Liver (tissue), 9 donors: ENCODE measurements around the gene UGT2B11. TPM values are rescaled to one million over a fixed set of nuclear protein-coding genes. Genes with fewer than 3 reads are reported as not detected.
"Not testable (repeated sequence)": the region's sequence is repeated elsewhere in the genome, so short reads cannot be mapped to it uniquely, and the experiment has no call there.

ENCODE experiments used
- DNase-seq: peaks from one replicate; pipeline ENCODE4 v3.0.0-alpha.2; 2017; ENCODE audit warnings: low spot score
- H3K27ac ChIP-seq, 2 donors: one replicate each; pipeline ENCODE4 v1.7.0; 2013; ENCODE audit warnings: inconsistent platforms in 2 of 2, low read length in 2 of 2, control low read depth in 1 of 2, low read depth in 1 of 2, mild to moderate bottlenecking in 1 of 2
- H3K27me3 ChIP-seq, 4 donors: one replicate each; pipeline versions ENCODE4 v1.6.1 to v1.7.0; 2013; ENCODE audit warnings: low read length in 3 of 4, inconsistent platforms in 1 of 4, mild to moderate bottlenecking in 1 of 4, moderate library complexity in 1 of 4; ENCODE audit not compliant: control insufficient read depth in 4 of 4, insufficient read depth in 4 of 4
- H3K36me3 ChIP-seq, 4 donors: one replicate each; pipeline versions ENCODE4 v1.6.1 to v1.7.0; 2013; ENCODE audit warnings: low read length in 3 of 4, mild to moderate bottlenecking in 3 of 4, low read depth in 1 of 4, moderate library complexity in 1 of 4; ENCODE audit not compliant: control insufficient read depth in 4 of 4, insufficient read depth in 3 of 4
- H3K4me1 ChIP-seq, 4 donors: one replicate each; pipeline versions ENCODE4 v1.6.1 to v1.7.0; 2013; ENCODE audit warnings: low read length in 3 of 4, mild to moderate bottlenecking in 3 of 4, moderate library complexity in 1 of 4; ENCODE audit not compliant: control insufficient read depth in 4 of 4, insufficient read depth in 4 of 4
- H3K4me3 ChIP-seq, 3 donors: one replicate each; pipeline versions ENCODE4 v1.6.1 to v1.7.0; 2013; ENCODE audit warnings: low read length in 3 of 3, control low read depth in 1 of 3, low read depth in 1 of 3, mild to moderate bottlenecking in 1 of 3
- H3K9ac ChIP-seq, 2 donors: one replicate each; pipeline ENCODE4 v1.7.0; 2013; ENCODE audit warnings: low read length in 2 of 2, mild to moderate bottlenecking in 2 of 2, moderate library complexity in 2 of 2, control low read depth in 1 of 2, low read depth in 1 of 2
- H3K9me3 ChIP-seq, 4 donors: one replicate each; pipeline versions ENCODE4 v1.6.1 to v1.7.0; 2013; ENCODE audit warnings: low read length in 3 of 4; ENCODE audit not compliant: control insufficient read depth in 4 of 4
- HNF4A ChIP-seq, 2 donors: conservative IDR thresholded peaks; 2 replicates each; pipeline ENCODE4 v1.6.1; 2016; ENCODE audit warnings: antibody characterized with exemption in 2 of 2, mild to moderate bottlenecking in 2 of 2
- JUND ChIP-seq, 2 donors: IDR thresholded peaks; 2 replicates each; pipeline ENCODE4 v1.6.1; 2016; ENCODE audit warnings: antibody characterized with exemption in 2 of 2
- RAD21 ChIP-seq, 2 donors: IDR thresholded peaks; 2 replicates each; pipeline ENCODE4 v1.6.1; 2016; ENCODE audit warnings: antibody characterized with exemption in 2 of 2, mild to moderate bottlenecking in 2 of 2
- RXRA ChIP-seq, 2 donors: IDR thresholded peaks; 2 replicates each; pipeline ENCODE4 v1.6.1; 2017 to 2018; ENCODE audit warnings: antibody characterized with exemption in 2 of 2, mild to moderate bottlenecking in 1 of 2
- SP1 ChIP-seq: IDR thresholded peaks from 2 replicates; pipeline ENCODE4 v1.6.1; 2018; ENCODE audit warnings: antibody characterized with exemption, mild to moderate bottlenecking
- TAF1 ChIP-seq: conservative IDR thresholded peaks from 2 replicates; pipeline ENCODE4 v1.6.1; 2016; ENCODE audit warnings: antibody characterized with exemption, mild to moderate bottlenecking
- YY1 ChIP-seq: IDR thresholded peaks from 2 replicates; pipeline ENCODE4 v1.6.1; 2016; ENCODE audit warnings: antibody characterized with exemption, mild to moderate bottlenecking
- WGBS: extraction: QIAGEN DNeasy Blood & Tissue Kit; methylation state at CpG from one replicate; pipeline ENCODE4 v1.1.7; 2013; 5-methylcytosine and 5-hydroxymethylcytosine counted together
- polyA plus RNA-seq, 2 donors: library from polyadenylated mRNA; stranded (reverse) in 1 of 2; unstranded in 1 of 2; fragments of 200-250 nt in 1 of 2; fragments of >200 nt in 1 of 2; fragmentation: Nextera tagmentation in 1 of 2; extraction: Ambion mirVana in 1 of 2; gene quantifications; one replicate each; pipeline versions ENCODE4 v1.2.1 to v1.2.3, GENCODE V29; 2013 to 2015
- total RNA-seq, 2 donors: library from RNA; depleted of rRNA; stranded (reverse); fragments of >200 nt; gene quantifications; one replicate each; pipeline ENCODE4 v1.2.3, GENCODE V29; 2014
- TF ChIP-seq, protein P1 (sequence below): IDR thresholded peaks from 2 replicates; pipeline ENCODE4 v1.6.1; 2016; ENCODE audit warnings: antibody characterized with exemption, mild to moderate bottlenecking
- TF ChIP-seq, protein P2 (sequence below): fragments of 150-350 bp; IDR thresholded peaks from 2 replicates; pipeline ENCODE4 v1.5.1; 2017; ENCODE audit warnings: improper control_type of control experiment, low read depth, low read length; ENCODE audit not compliant: missing input control
- donor health status: healthy.
- donor health status: healthy.
- donor health status: healthy.
- donor health status: healthy.
- donor health status: healthy.

Gene UGT2B11
- total and polyA plus RNA-seq, 4 donors = 0.05 to 3.3 (median 0.70) TPM

DNA sequence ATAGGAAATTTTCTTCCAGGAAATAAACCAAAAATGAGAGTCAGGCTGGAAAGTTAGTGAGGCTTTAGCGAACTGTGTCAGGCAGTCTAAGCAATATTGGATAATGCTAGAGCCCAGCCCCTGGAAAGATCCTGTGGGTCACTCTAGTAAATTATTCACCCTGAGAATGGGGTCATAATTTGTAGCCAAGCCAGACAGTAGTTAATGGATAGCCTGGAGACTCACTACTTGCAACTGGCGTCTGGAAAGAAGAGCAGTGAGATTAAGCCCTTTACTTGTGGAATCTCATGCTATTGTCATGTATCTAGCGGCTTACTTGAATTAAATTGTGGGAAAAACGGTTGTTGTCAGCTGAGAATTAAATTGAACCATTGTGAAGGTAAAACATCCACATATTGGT lies 48.2 kb downstream of the UGT2B11 start:
- not testable (repeated sequence) for H3K36me3 ChIP-seq, H3K27me3 ChIP-seq, H3K9me3 ChIP-seq, H3K4me1 ChIP-seq, DNase-seq
- 26% methylated on average over 4 of the region's 4 CpGs for WGBS
- TF ChIP-seq RXRA (IDR thresholded peaks at IDR 0.05) = peak in 1 of 2 donors; percentile 64
- peak; percentile 34 to 45 for TF ChIP-seq RAD21 (IDR thresholded peaks at IDR 0.05)
- TF ChIP-seq, protein P1, sequence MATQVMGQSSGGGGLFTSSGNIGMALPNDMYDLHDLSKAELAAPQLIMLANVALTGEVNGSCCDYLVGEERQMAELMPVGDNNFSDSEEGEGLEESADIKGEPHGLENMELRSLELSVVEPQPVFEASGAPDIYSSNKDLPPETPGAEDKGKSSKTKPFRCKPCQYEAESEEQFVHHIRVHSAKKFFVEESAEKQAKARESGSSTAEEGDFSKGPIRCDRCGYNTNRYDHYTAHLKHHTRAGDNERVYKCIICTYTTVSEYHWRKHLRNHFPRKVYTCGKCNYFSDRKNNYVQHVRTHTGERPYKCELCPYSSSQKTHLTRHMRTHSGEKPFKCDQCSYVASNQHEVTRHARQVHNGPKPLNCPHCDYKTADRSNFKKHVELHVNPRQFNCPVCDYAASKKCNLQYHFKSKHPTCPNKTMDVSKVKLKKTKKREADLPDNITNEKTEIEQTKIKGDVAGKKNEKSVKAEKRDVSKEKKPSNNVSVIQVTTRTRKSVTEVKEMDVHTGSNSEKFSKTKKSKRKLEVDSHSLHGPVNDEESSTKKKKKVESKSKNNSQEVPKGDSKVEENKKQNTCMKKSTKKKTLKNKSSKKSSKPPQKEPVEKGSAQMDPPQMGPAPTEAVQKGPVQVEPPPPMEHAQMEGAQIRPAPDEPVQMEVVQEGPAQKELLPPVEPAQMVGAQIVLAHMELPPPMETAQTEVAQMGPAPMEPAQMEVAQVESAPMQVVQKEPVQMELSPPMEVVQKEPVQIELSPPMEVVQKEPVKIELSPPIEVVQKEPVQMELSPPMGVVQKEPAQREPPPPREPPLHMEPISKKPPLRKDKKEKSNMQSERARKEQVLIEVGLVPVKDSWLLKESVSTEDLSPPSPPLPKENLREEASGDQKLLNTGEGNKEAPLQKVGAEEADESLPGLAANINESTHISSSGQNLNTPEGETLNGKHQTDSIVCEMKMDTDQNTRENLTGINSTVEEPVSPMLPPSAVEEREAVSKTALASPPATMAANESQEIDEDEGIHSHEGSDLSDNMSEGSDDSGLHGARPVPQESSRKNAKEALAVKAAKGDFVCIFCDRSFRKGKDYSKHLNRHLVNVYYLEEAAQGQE = peak; percentile 86
- peak; percentile 35 to 59 for TF ChIP-seq JUND (IDR thresholded peaks at IDR 0.05)
- peak; percentile 97 for TF ChIP-seq TAF1
- peak; percentile 37 to 54 for TF ChIP-seq HNF4A (conservative IDR thresholded peaks at IDR 0.05)
- peak; percentile 79 for TF ChIP-seq YY1
- TF ChIP-seq SP1 = peak; percentile 62
- H3K9ac ChIP-seq = peak overlapping the region; percentile 66 to 89
- H3K4me3 ChIP-seq = peak overlapping the region in 2 of 3 donors; percentile 54 to 56
- H3K27ac ChIP-seq = peak overlapping the region; percentile 86 to 90

DNA sequence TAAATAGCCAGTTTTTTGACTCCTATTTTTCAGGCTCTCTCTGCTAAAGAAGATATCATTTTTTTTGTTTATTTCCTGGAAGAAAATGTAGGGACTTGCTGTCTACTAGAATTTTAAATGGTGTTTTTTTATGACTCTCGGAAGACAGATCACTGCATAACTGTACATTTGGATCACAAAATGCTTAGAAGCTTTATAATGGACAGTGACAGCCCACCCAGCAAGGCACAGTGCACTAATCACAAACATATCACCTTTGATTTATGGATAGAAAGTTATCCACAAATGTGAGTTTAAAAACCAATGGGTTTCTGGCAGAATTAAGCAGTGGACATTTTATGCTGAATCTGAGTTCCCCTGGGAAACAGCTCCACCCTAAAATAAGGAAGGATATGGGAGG lies 48.8 kb downstream of the UGT2B11 start:
- 83% methylated on average over 1 of the region's 1 CpG for WGBS
- peak overlapping the region; percentile 50 to 90 for H3K27ac ChIP-seq
- not testable (repeated sequence) for H3K27me3 ChIP-seq, H3K36me3 ChIP-seq, H3K9me3 ChIP-seq, H3K4me1 ChIP-seq, DNase-seq, H3K4me3 ChIP-seq
- peak overlapping the region in 1 of 2 donors; percentile 14 for H3K9ac ChIP-seq

DNA sequence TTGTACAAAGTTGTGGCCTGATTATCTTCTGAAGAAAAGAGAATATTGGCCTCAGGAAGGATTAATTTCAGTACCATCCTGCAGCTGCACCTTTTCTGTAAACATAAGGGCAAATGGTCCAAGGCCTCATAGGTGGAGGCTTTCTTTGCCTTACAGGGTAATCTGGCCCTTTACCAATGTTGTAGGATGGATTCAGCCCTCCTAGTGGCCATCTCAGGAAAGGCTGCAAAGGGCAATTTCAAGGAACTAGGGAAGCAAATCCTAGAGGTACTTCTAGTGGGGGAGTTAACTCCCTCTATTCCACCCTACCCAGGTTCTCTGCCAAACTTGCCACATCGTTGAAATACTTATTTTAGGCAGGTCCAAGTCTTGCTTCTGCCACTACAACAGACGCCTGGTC lies 57.6 kb downstream of the UGT2B11 start:
- no peak for DNase-seq
- Histone ChIP-seq H3K27me3 (no peaks in the 10 kb centered on the region), H3K9me3 (no peaks in the 10 kb centered on the region), H3K9ac (no peak overlapping the region), H3K4me3 (no peak overlapping the region), H3K27ac (no peak overlapping the region), H3K36me3 (no peaks in the 10 kb centered on the region), H3K4me1 (peaks cover 0 to 7% (median 3%) of the 10 kb centered on the region in 4 donors)
- WGBS = 88% methylated on average over 2 of the region's 2 CpGs
- TF ChIP-seq YY1 (no peak), RAD21 (IDR thresholded peaks at IDR 0.05) (peak in 1 of 2 donors; percentile 61)
- TF ChIP-seq, protein P2, sequence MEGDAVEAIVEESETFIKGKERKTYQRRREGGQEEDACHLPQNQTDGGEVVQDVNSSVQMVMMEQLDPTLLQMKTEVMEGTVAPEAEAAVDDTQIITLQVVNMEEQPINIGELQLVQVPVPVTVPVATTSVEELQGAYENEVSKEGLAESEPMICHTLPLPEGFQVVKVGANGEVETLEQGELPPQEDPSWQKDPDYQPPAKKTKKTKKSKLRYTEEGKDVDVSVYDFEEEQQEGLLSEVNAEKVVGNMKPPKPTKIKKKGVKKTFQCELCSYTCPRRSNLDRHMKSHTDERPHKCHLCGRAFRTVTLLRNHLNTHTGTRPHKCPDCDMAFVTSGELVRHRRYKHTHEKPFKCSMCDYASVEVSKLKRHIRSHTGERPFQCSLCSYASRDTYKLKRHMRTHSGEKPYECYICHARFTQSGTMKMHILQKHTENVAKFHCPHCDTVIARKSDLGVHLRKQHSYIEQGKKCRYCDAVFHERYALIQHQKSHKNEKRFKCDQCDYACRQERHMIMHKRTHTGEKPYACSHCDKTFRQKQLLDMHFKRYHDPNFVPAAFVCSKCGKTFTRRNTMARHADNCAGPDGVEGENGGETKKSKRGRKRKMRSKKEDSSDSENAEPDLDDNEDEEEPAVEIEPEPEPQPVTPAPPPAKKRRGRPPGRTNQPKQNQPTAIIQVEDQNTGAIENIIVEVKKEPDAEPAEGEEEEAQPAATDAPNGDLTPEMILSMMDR = peak; percentile 24
